RWPE1 (cell line): ENCODE measurements around the gene LHFPL2.

Source experiments
- CTCF ChIA-PET: fragments of 350-600 bp; sonication (Branson Sonifier 250); formaldehyde crosslinking; extraction: SDS; loops from one replicate; lab custom pipeline; 2021; lab: Yijun Ruan, JAX
- POLR2A ChIA-PET: fragments of 400-600 bp; formaldehyde crosslinking; extraction: SDS; loops from one replicate; lab custom pipeline; 2020; ENCODE audit warnings: antibody characterized with exemption; ENCODE audit not compliant: low non-redundant PET; lab: Yijun Ruan, JAX
- DNase-seq: peaks from one replicate; pipeline ENCODE4 v3.0.0; 2012; ENCODE audit warnings: low spot score
- H3K27ac ChIP-seq: fragments of 450-650 bp; 2 replicates; pipeline ENCODE4 v1.5.1; 2017
- TF ChIP-seq, protein P1 (sequence below): fragments of 450-650 bp; conservative IDR thresholded peaks from 2 replicates; pipeline ENCODE4 v1.5.1; 2017; ENCODE audit warnings: low read depth, mild to moderate bottlenecking

Gene LHFPL2

DNA sequence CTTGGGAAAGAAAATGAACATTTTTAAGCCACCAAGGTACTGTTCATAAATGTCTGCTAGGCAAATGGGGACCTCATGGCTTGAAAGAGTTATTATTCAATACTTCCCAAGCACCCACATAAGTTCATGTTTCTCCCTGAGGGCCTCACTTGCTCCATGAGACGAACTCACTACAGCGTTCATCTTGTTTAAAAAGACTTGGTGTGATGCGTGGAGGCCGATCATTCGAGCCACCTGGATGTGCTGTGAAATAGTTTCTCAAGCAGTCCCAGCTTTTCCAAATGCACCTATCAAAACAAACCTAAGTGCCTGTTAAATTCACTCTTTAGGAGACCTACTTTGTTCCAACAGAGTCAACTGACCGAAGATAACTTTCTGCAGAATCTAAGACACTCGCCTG is 103.2 kb downstream of the LHFPL2 start:
- no peak for DNase-seq
- H3K27ac ChIP-seq = no peak overlapping the region
- POLR2A ChIA-PET = no interaction called here
- TF ChIP-seq, protein P1, sequence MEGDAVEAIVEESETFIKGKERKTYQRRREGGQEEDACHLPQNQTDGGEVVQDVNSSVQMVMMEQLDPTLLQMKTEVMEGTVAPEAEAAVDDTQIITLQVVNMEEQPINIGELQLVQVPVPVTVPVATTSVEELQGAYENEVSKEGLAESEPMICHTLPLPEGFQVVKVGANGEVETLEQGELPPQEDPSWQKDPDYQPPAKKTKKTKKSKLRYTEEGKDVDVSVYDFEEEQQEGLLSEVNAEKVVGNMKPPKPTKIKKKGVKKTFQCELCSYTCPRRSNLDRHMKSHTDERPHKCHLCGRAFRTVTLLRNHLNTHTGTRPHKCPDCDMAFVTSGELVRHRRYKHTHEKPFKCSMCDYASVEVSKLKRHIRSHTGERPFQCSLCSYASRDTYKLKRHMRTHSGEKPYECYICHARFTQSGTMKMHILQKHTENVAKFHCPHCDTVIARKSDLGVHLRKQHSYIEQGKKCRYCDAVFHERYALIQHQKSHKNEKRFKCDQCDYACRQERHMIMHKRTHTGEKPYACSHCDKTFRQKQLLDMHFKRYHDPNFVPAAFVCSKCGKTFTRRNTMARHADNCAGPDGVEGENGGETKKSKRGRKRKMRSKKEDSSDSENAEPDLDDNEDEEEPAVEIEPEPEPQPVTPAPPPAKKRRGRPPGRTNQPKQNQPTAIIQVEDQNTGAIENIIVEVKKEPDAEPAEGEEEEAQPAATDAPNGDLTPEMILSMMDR = no peak
- CTCF ChIA-PET = no interaction called here

DNA sequence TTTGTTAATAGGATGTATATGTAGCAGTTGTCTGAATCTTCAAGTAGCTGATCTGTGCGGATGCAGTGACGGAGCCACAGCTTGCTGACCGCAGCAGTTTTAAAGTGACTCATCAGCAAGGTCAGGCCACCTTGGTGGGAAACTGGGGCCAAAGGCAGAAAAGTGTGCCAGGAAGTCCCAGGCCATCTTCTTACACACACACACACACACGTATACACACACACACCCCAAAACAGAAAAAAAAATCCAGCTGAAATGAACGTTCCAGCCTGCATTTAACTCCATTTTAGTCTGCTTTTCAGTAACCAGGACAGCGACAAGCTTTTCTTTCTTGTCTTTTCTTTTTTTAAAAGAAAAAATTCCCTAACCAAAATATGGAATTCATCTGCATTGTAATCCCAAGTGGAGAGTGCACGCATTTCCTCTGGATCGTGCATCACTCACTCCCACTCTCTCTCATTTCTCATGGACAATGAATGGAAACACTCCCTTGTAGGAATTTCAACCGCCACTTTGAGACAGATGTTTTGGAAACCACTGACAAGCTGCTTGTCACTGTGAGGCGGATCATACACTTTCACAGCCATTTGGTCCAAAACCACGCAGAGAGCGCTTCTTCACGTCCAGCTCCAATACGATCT is 103.9 kb downstream of the LHFPL2 start:
- TF ChIP-seq, protein P1 = no peak
- ChIA-PET POLR2A (no interaction called here), CTCF (interaction anchor here (0.9 to 1.1 kb wide), 2 partner anchors 12 to 100 kb away, joined by 3 to 8 read pairs; no protein-coding TSS in a partner anchor)
- no peak for DNase-seq
- no peak overlapping the region for H3K27ac ChIP-seq

DNA sequence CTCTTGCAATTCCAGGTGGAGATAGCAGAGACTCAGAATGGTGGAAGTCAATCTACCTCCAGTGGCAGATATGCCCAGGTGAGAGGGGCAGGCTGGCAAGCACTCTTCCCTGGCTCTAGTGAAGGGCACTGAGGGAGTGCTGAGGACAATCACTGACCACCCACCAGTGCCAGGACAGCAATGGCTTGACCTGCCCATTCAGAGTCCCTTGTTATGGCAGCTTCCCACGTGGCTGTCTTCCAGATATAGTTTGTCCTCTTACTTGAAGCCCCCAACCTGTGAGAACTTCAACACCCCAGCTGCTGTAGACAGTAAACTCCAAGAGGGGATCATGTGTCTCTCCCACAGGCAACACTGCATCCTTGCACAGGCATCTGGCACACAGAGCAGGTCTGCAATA is 104.7 kb downstream of the LHFPL2 start:
- no peak for DNase-seq
- POLR2A ChIA-PET = no interaction called here
- no peak overlapping the region for H3K27ac ChIP-seq
- CTCF ChIA-PET = interaction anchor here (1.1 kb wide), 1 partner anchor 11 kb away, joined by 3 read pairs; no protein-coding TSS in a partner anchor
- TF ChIP-seq, protein P1 = no peak

DNA sequence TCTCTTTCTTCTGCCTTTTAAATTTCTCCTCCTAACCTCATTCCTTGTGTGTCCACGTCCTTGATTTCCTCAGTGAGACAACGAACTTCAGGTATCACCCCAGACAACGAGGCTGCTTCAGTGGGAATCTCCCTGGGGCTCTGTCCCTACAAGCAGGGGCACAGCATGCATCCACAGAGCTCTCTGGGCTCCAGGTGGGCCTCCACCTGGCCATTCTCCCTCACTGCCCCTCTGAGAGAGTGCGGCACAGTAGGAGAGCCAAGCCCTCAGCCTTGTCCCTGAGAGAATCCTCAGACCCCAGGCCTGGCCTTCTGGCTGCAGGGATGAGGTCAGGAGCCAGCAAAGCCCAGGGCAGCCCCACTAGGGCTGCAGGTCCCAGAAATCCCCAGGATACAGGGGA is 105.3 kb downstream of the LHFPL2 start:
- POLR2A ChIA-PET = no interaction called here

DNA sequence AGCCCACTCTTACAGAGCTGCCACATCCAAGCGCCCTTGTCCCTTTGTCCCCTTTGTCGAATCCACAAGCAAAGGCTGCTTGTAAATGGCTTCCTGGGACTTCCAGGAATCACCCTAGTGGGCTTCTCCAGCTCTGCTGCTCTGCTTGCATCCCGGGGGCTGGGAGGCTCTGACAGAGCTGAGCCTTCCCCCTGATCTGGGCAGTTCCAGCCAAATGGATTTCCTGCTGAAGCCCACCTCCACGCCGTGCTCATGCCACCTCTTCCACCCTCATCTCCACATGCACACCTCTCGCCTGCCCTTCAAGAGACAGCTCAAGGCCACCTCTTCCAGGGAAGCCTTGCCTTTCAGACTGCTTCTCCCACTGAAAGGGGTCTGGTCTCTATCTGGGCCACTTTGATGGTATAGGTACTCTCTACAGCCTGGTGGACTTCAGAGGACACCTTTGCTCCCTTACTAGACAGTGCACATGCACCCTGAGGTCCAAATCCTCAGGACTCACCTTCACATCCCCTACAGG is 106.2 kb downstream of the LHFPL2 start:
- ChIA-PET CTCF (interaction anchor here (0.6 to 0.7 kb wide), 2 partner anchors 222 to 981 kb away, joined by 3 read pairs; no protein-coding TSS in a partner anchor), POLR2A (no interaction called here)
- TF ChIP-seq, protein P1 = no peak
- H3K27ac ChIP-seq = no peak overlapping the region
- DNase-seq = no peak

More for the DNA sequence above, 105.3 kb downstream of the LHFPL2 start:
- H3K27ac ChIP-seq = no peak overlapping the region
- CTCF ChIA-PET = no interaction called here
- TF ChIP-seq, protein P1 = no peak
- DNase-seq = no peak

DNA sequence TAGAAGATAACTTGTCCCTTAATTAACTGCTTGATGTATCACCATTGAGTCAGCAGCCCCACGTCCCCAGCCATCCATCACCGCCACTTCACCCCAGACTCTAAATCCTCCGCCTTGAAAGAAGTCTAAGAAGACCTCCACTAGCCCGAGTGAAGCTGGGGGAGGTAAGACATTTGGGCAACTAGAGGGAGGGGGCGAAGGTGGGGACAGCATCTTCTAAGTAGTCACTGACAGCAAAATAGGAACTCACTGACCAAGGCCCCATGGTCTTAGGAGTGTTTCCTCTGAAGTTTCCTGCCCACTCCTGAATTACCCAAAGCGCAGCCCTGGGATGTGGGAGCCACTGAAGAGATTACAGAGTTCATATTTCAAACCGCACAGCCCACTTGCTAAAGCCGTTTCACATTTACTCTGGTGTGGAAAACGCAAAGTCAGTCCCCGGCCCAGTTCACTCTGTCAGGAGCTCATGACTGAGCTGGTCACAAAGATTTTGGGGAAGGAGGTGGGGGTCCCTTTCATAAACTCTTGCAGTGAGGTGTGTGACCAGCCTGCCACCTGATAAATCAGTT is 107.4 kb downstream of the LHFPL2 start:
- no peak overlapping the region for H3K27ac ChIP-seq
- ChIA-PET POLR2A (no interaction called here), CTCF (interaction anchor here (0.6 to 1.1 kb wide), 3 partner anchors 10 to 424 kb away, joined by 3 to 6 read pairs (median 3); no protein-coding TSS in a partner anchor)
- TF ChIP-seq, protein P1 = no peak
- no peak for DNase-seq
